Mesenchymal stem cell (in vitro differentiated cells and primary cell): ENCODE data around the gene EYA2.

Source experiments
- DNase-seq: peaks from one replicate; pipeline ENCODE4 v3.0.0-alpha.2; 2013
- H2AFZ ChIP-seq: one replicate; pipeline ENCODE4 v1.6.1; 2013; ENCODE audit warnings: low read depth, mild to moderate bottlenecking, control low read depth, inconsistent platforms, low read length, moderate library complexity
- H2AK5ac ChIP-seq: 2 replicates; pipeline ENCODE4 v1.6.1; 2013; ENCODE audit warnings: low read length, moderate library complexity, mild to moderate bottlenecking, inconsistent platforms; ENCODE audit not compliant: severe bottlenecking
- H2BK120ac ChIP-seq: one replicate; pipeline ENCODE4 v1.6.1; 2013; ENCODE audit warnings: low read depth, mild to moderate bottlenecking, inconsistent platforms, low read length, moderate library complexity
- H2BK12ac ChIP-seq, 2 experiments: one replicate each; pipeline ENCODE4 v1.6.1; 2013; ENCODE audit warnings: inconsistent platforms in 2 of 2, low read length in 2 of 2, mild to moderate bottlenecking in 2 of 2, moderate library complexity in 2 of 2, control low read depth in 1 of 2
- H2BK15ac ChIP-seq: one replicate; pipeline ENCODE4 v1.6.1; 2013; ENCODE audit warnings: mild to moderate bottlenecking, low read depth, inconsistent platforms; ENCODE audit not compliant: poor library complexity, severe bottlenecking
- H2BK5ac ChIP-seq: 2 replicates; pipeline ENCODE4 v1.6.1; 2013; ENCODE audit warnings: low read depth, mild to moderate bottlenecking, low read length, control low read depth, inconsistent platforms; ENCODE audit not compliant: poor library complexity, severe bottlenecking
- H3K14ac ChIP-seq, 2 experiments: one replicate each; pipeline ENCODE4 v1.6.1; 2013; ENCODE audit warnings: inconsistent platforms in 2 of 2, low read length in 2 of 2, control low read depth in 1 of 2, mild to moderate bottlenecking in 1 of 2, moderate library complexity in 1 of 2
- H3K18ac ChIP-seq, 2 experiments: one replicate each; pipeline ENCODE4 v1.6.1; 2013; ENCODE audit warnings: inconsistent platforms in 2 of 2, low read length in 2 of 2, control low read depth in 1 of 2, low read depth in 1 of 2, mild to moderate bottlenecking in 1 of 2
- H3K23ac ChIP-seq, 2 experiments: one replicate each; pipeline ENCODE4 v1.6.1; 2013; ENCODE audit warnings: inconsistent platforms in 2 of 2, low read length in 2 of 2, mild to moderate bottlenecking in 2 of 2, moderate library complexity in 2 of 2, control low read depth in 1 of 2
- H3K27ac ChIP-seq: 2 replicates; pipeline ENCODE4 v1.5.1; 2013; ENCODE audit warnings: mild to moderate bottlenecking, moderate library complexity, low read length, control low read depth, inconsistent platforms; ENCODE audit not compliant: poor library complexity, severe bottlenecking
- H3K27me3 ChIP-seq, 2 experiments: 2 replicates each; pipeline versions ENCODE4 v1.6.1 to v1.7.0; 2013; ENCODE audit warnings: low read length in 2 of 2, mild to moderate bottlenecking in 2 of 2, moderate library complexity in 2 of 2, control low read depth in 1 of 2, inconsistent platforms in 1 of 2; ENCODE audit not compliant: control insufficient read depth in 1 of 2, insufficient read depth in 1 of 2
- H3K36me3 ChIP-seq, 2 experiments: 2 replicates each; pipeline versions ENCODE4 v1.6.1 to v1.7.0; 2013; ENCODE audit warnings: low read length in 2 of 2, control low read depth in 1 of 2, inconsistent platforms in 1 of 2, low read depth in 1 of 2, mild to moderate bottlenecking in 1 of 2; ENCODE audit not compliant: insufficient read depth in 2 of 2, control insufficient read depth in 1 of 2
- H3K4ac ChIP-seq, 2 experiments: one replicate each; pipeline ENCODE4 v1.6.1; 2013; ENCODE audit warnings: inconsistent platforms in 2 of 2, low read length in 2 of 2, mild to moderate bottlenecking in 2 of 2, moderate library complexity in 2 of 2, control low read depth in 1 of 2, low read depth in 1 of 2
- H3K4me1 ChIP-seq: 2 replicates; pipeline ENCODE4 v1.6.1; 2013; ENCODE audit warnings: low read depth, low read length, control low read depth; ENCODE audit not compliant: control insufficient read depth, insufficient read depth
- H3K4me2 ChIP-seq: 2 replicates; pipeline ENCODE4 v1.6.1; 2013; ENCODE audit warnings: low read length, mild to moderate bottlenecking, inconsistent platforms; ENCODE audit not compliant: poor library complexity, severe bottlenecking
- H3K4me3 ChIP-seq, 2 experiments: 2 replicates each; pipeline versions ENCODE4 v1.5.1 to v1.7.0; 2013; ENCODE audit warnings: low read length in 2 of 2, mild to moderate bottlenecking in 2 of 2, control low read depth in 1 of 2, low read depth in 1 of 2; ENCODE audit not compliant: insufficient read depth in 1 of 2
- H3K79me1 ChIP-seq: replicated peaks from 2 replicates; pipeline ENCODE4 v1.6.1; 2013; ENCODE audit warnings: mild to moderate bottlenecking, control low read depth, low read length, inconsistent platforms; ENCODE audit not compliant: poor library complexity, severe bottlenecking
- H3K9ac ChIP-seq: 2 replicates; pipeline ENCODE4 v1.7.0; 2013; ENCODE audit warnings: mild to moderate bottlenecking, low read length, moderate library complexity
- H3K9me3 ChIP-seq: 2 replicates; pipeline ENCODE4 v1.7.0; 2013; ENCODE audit warnings: mild to moderate bottlenecking, low read length; ENCODE audit not compliant: control insufficient read depth
- H4K8ac ChIP-seq: one replicate; pipeline ENCODE4 v1.6.1; 2013; ENCODE audit warnings: inconsistent platforms, mild to moderate bottlenecking, low read length, moderate library complexity
- H4K91ac ChIP-seq: one replicate; pipeline ENCODE4 v1.6.1; 2013; ENCODE audit warnings: mild to moderate bottlenecking, low read length, inconsistent platforms
- WGBS: methylation state at CpG from one replicate; pipeline ENCODE4 v1.1.7; 2013; ENCODE audit warnings: mixed read lengths; 5-methylcytosine and 5-hydroxymethylcytosine counted together

EYA2 gene

GRCh38 chr20:47004179-47004578 lies 109.5 kb downstream of the EYA2 start:
- no peaks in the 10 kb centered on the region for H3K79me1 ChIP-seq

DNA sequence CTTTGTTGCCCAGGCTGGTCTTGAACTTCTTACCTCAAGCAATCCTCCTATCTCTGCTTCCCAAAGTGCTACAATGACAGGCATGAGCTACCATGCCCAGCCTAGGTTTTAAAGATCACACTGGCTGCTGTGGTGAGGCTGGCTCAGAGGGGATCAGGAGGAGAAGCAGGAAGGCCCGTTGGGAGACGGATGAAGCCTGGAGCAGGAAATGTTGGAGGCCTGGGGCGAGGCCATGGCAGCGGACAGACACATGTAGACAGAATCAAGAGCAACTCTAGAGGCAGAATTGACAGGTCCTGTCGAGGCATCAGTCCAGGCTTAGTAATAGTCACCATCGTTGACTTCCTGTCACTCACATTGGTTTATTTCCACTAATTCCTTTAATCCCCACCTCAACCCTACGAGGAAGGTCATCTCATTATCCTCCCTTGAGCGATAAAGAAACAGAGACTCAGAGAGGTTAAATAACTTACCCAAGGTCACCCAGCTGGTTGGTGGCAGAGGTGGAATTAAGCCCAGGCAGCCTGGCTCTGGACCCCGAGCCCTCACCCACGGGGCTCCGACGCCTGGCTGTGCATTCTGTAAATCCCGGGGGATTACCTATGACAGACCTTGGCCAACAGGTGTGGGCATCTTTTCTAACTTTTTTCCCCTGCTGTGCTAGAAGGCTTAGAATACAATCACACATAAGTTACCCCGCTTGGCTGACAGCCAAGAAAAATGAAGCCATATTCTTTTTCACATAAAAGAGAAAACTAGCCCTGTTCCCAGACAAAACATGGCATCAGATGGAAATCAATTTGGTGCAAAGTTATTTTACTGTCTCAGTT lies 113.4 kb downstream of the EYA2 start:
- H2BK15ac ChIP-seq: no peak overlapping the region
- H3K18ac ChIP-seq: no peak overlapping the region
- H2BK12ac ChIP-seq: no peak overlapping the region
- H3K4me3 ChIP-seq: no peak overlapping the region
- H3K27me3 ChIP-seq: peaks cover under 1 to 9% of the 10 kb centered on the region in 2 experiments
- no peak overlapping the region for H4K91ac ChIP-seq
- H3K9ac ChIP-seq: no peak overlapping the region
- peaks cover 8% of the 10 kb centered on the region for H3K9me3 ChIP-seq
- H3K79me1 ChIP-seq: no peaks in the 10 kb centered on the region
- no peak overlapping the region for H3K23ac ChIP-seq
- no peak overlapping the region for H3K27ac ChIP-seq
- H2BK5ac ChIP-seq: no peak overlapping the region
- peak overlapping the region; percentile 19 for H2AFZ ChIP-seq
- no peak overlapping the region for H2AK5ac ChIP-seq
- no peak overlapping the region for H2BK120ac ChIP-seq
- no peaks in the 10 kb centered on the region for H3K4me1 ChIP-seq
- no peak overlapping the region for H3K14ac ChIP-seq
- H4K8ac ChIP-seq: no peak overlapping the region
- H3K4me2 ChIP-seq: no peak overlapping the region
- no peak overlapping the region for H3K4ac ChIP-seq
- 72% methylated on average over 13 of the region's 14 CpGs for WGBS
- no peaks in the 10 kb centered on the region for H3K36me3 ChIP-seq
- DNase-seq: no peak

More at GRCh38 chr20:47004179-47004578, 109.5 kb downstream of the EYA2 start:
- H3K18ac ChIP-seq: no peak overlapping the region
- no peak overlapping the region for H2BK15ac ChIP-seq
- H4K8ac ChIP-seq: no peak overlapping the region
- H2AK5ac ChIP-seq: no peak overlapping the region
- H3K4me2 ChIP-seq: no peak overlapping the region
- no peak overlapping the region for H4K91ac ChIP-seq
- no peak overlapping the region for H2BK120ac ChIP-seq
- no peak overlapping the region for H3K4ac ChIP-seq
- no peak overlapping the region for H3K4me3 ChIP-seq
- peaks cover 0 to 34% of the 10 kb centered on the region in 2 experiments for H3K27me3 ChIP-seq
- no peak overlapping the region for H2AFZ ChIP-seq
- no peak for DNase-seq
- peaks cover 8% of the 10 kb centered on the region for H3K9me3 ChIP-seq
- H3K27ac ChIP-seq: no peak overlapping the region
- no peak overlapping the region for H2BK12ac ChIP-seq
- H2BK5ac ChIP-seq: no peak overlapping the region
- WGBS: 58% methylated on average over 4 of the region's 4 CpGs
- no peaks in the 10 kb centered on the region for H3K4me1 ChIP-seq
- H3K9ac ChIP-seq: no peak overlapping the region
- no peaks in the 10 kb centered on the region for H3K36me3 ChIP-seq
- no peak overlapping the region for H3K14ac ChIP-seq
- no peak overlapping the region for H3K23ac ChIP-seq

DNA sequence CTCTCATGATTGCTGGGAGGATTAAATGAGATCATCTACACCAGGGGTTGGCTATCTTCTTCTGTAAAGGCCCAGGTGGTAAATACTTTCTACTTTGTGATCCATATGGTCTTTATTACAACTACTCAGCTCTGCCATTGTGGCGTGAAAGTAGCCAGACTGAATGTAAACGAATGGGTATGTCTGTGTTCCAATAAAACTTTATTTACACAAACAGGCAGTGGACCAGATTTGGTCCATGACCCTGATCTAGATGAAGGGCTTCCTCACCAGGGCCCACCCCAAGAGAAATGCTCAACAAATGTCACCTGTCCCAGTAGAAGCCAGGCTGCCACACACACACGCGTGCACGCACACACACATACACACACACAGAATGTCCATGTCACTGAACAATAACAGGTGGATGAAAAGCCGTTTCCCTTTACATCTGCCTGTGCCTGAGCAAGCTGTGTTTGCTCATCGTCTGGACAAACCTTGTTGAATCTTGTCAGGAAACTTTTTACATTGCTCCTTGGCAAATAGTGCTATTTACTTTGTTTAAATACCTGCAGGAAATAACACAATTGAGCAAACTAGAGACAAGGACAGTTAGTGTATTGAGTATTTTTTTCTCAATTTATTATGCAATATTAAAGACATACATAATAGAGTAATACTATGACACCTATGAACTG lies 114.3 kb downstream of the EYA2 start:
- 89% methylated on average over 7 of the region's 7 CpGs for WGBS
- Histone ChIP-seq H3K4me3 (no peak overlapping the region), H3K79me1 (no peaks in the 10 kb centered on the region), H3K9me3 (peaks cover 7% of the 10 kb centered on the region), H3K18ac (no peak overlapping the region), H2BK15ac (no peak overlapping the region), H2BK120ac (no peak overlapping the region), H2AFZ (no peak overlapping the region), H2AK5ac (no peak overlapping the region), H3K23ac (no peak overlapping the region), H3K27me3 (peaks cover 6 to 11% of the 10 kb centered on the region in 2 experiments), H3K27ac (no peak overlapping the region), H3K4ac (no peak overlapping the region), H3K4me1 (no peaks in the 10 kb centered on the region), H3K36me3 (no peaks in the 10 kb centered on the region), H3K14ac (no peak overlapping the region), H2BK5ac (no peak overlapping the region), H3K4me2 (no peak overlapping the region), H4K91ac (no peak overlapping the region), H3K9ac (no peak overlapping the region), H4K8ac (no peak overlapping the region), H2BK12ac (no peak overlapping the region)
- DNase-seq: no peak

- Histone ChIP-seq H3K23ac (no peak overlapping the region), H3K18ac (no peak overlapping the region), H3K9ac (no peak overlapping the region), H3K27me3 (peaks cover 6 to 11% of the 10 kb centered on the region in 2 experiments), H3K36me3 (no peaks in the 10 kb centered on the region), H3K14ac (no peak overlapping the region), H3K4me3 (no peak overlapping the region), H3K27ac (no peak overlapping the region), H2BK12ac (no peak overlapping the region), H2BK15ac (no peak overlapping the region), H2BK5ac (no peak overlapping the region), H4K8ac (no peak overlapping the region), H2AFZ (no peak overlapping the region), H3K4ac (no peak overlapping the region), H3K9me3 (peaks cover 2% of the 10 kb centered on the region), H4K91ac (no peak overlapping the region), H3K79me1 (no peaks in the 10 kb centered on the region), H3K4me2 (no peak overlapping the region), H2BK120ac (no peak overlapping the region), H2AK5ac (no peak overlapping the region), H3K4me1 (no peaks in the 10 kb centered on the region)
- no peak for DNase-seq
Observed at GRCh38 chr20:47009784-47010183, 115.1 kb downstream of the EYA2 start.
